22Rv1 (cell line): ENCODE measurements around the gene RMRP.

Source experiments
- CTCF ChIP-seq: fragments of 450-650 bp; IDR thresholded peaks from 2 replicates; pipeline ENCODE4 v1.5.1; 2017; ENCODE audit warnings: mild to moderate bottlenecking
- ZFX ChIP-seq: fragments of 450-650 bp; IDR thresholded peaks from 2 replicates; pipeline ENCODE4 v1.6.1; 2017; ENCODE audit warnings: antibody characterized with exemption, borderline replicate concordance

GRCh38 chr9:35686222-35687203, 28.7 kb upstream of the RMRP start:
- no peak for TF ChIP-seq CTCF
- no peak for TF ChIP-seq ZFX
